Osteocyte (in vitro differentiated cells): Measurements from ENCODE around the gene COL1A1. TPM values are rescaled to one million over a fixed set of nuclear protein-coding genes. Genes with fewer than 3 reads are reported as not detected.

Experiments
- DNase-seq: peaks from one replicate; pipeline ENCODE4 v3.0.0; 2021; ENCODE audit warnings: mixed read lengths; ENCODE audit not compliant: unreplicated experiment; ENCODE audit errors: extremely low spot score
- H3K27ac Mint-ChIP-seq: one replicate; pipeline ENCODE4 v1.8.0; 2021; ENCODE audit warnings: mild to moderate bottlenecking, mixed read lengths; ENCODE audit not compliant: unreplicated experiment
- H3K27me3 Mint-ChIP-seq: one replicate; pipeline ENCODE4 v1.8.0; 2021; ENCODE audit warnings: mixed read lengths; ENCODE audit not compliant: unreplicated experiment
- H3K36me3 Mint-ChIP-seq: one replicate; pipeline ENCODE4 v1.8.0; 2021; ENCODE audit warnings: mixed read lengths; ENCODE audit not compliant: unreplicated experiment
- H3K4me1 Mint-ChIP-seq: one replicate; pipeline ENCODE4 v1.8.0; 2021; ENCODE audit warnings: mixed read lengths; ENCODE audit not compliant: unreplicated experiment
- H3K4me3 Mint-ChIP-seq: one replicate; pipeline ENCODE4 v1.8.0; 2021; ENCODE audit warnings: mild to moderate bottlenecking, moderate library complexity, mixed read lengths; ENCODE audit not compliant: unreplicated experiment
- H3K9me3 Mint-ChIP-seq: one replicate; pipeline ENCODE4 v1.8.0; 2021; ENCODE audit warnings: mixed read lengths; ENCODE audit not compliant: unreplicated experiment
- CTCF ChIP-seq: fragments of 200-600 bp; sonication (generic); IDR thresholded peaks from 2 replicates; pipeline ENCODE4 v1.5.0; 2021; ENCODE audit warnings: antibody characterized with exemption, mild to moderate bottlenecking, moderate library complexity
- total RNA-seq: library from RNA; stranded (reverse); gene quantifications from 2 replicates; pipeline ENCODE4 v1.2.1, GENCODE V29; 2021

The COL1A1 gene
- total RNA-seq, 1 donor from 2014 or later = 25,918 TPM

- H3K27me3 Mint-ChIP-seq = no peaks in the 10 kb centered on the region
- H3K36me3 Mint-ChIP-seq = no peaks in the 10 kb centered on the region
- TF ChIP-seq CTCF = no peak
- H3K4me1 Mint-ChIP-seq = peaks cover 18% of the 10 kb centered on the region
- no peak overlapping the region for H3K27ac Mint-ChIP-seq
- no peak overlapping the region for H3K4me3 Mint-ChIP-seq
- DNase-seq = no peak
- H3K9me3 Mint-ChIP-seq = no peaks in the 10 kb centered on the region
Measured at GRCh38 chr17:50157891-50158290, 43.5 kb downstream of the COL1A1 start.

- DNase-seq = no peak
- TF ChIP-seq CTCF = no peak
Measured at GRCh38 chr17:50155115-50155819, 46.2 kb downstream of the COL1A1 start.

GRCh38 chr17:50154604-50155003 is 46.8 kb downstream of the COL1A1 start:
- TF ChIP-seq CTCF = no peak
- H3K27me3 Mint-ChIP-seq = no peaks in the 10 kb centered on the region
- DNase-seq = no peak
- no peaks in the 10 kb centered on the region for H3K36me3 Mint-ChIP-seq
- no peak overlapping the region for H3K4me3 Mint-ChIP-seq
- H3K9me3 Mint-ChIP-seq = no peaks in the 10 kb centered on the region
- no peak overlapping the region for H3K27ac Mint-ChIP-seq
- peaks cover 10% of the 10 kb centered on the region for H3K4me1 Mint-ChIP-seq

More at GRCh38 chr17:50155115-50155819, 46.2 kb downstream of the COL1A1 start:
- peaks cover 13% of the 10 kb centered on the region for H3K4me1 Mint-ChIP-seq
- H3K36me3 Mint-ChIP-seq = no peaks in the 10 kb centered on the region
- no peaks in the 10 kb centered on the region for H3K27me3 Mint-ChIP-seq
- H3K9me3 Mint-ChIP-seq = no peaks in the 10 kb centered on the region
- H3K4me3 Mint-ChIP-seq = no peak overlapping the region
- no peak overlapping the region for H3K27ac Mint-ChIP-seq

GRCh38 chr17:50153650-50154575 is 47.5 kb downstream of the COL1A1 start:
- peaks cover 2% of the 10 kb centered on the region for H3K36me3 Mint-ChIP-seq
- H3K9me3 Mint-ChIP-seq = no peaks in the 10 kb centered on the region
- no peak for TF ChIP-seq CTCF
- H3K27me3 Mint-ChIP-seq = no peaks in the 10 kb centered on the region
- no peak overlapping the region for H3K27ac Mint-ChIP-seq
- peaks cover 10% of the 10 kb centered on the region for H3K4me1 Mint-ChIP-seq
- H3K4me3 Mint-ChIP-seq = no peak overlapping the region
- DNase-seq = no peak

GRCh38 chr17:50152736-50153135 is 48.7 kb downstream of the COL1A1 start:
- H3K9me3 Mint-ChIP-seq = no peaks in the 10 kb centered on the region
- DNase-seq = no peak
- peaks cover 15% of the 10 kb centered on the region for H3K4me1 Mint-ChIP-seq
- peak overlapping the region; percentile 90 for H3K4me3 Mint-ChIP-seq
- peaks cover 2% of the 10 kb centered on the region for H3K36me3 Mint-ChIP-seq
- no peak for TF ChIP-seq CTCF
- H3K27ac Mint-ChIP-seq = peak overlapping the region; percentile 95
- H3K27me3 Mint-ChIP-seq = no peaks in the 10 kb centered on the region
